Placental epithelial cell (primary cell): ENCODE measurements around the gene RHEX. TPM values are rescaled to one million over a fixed set of nuclear protein-coding genes. Genes with fewer than 3 reads are reported as not detected.

Experiments
- small RNA-seq: library from RNA; depleted of rRNA; stranded (forward); fragments of <200 nt; gene quantifications from one replicate; pipeline ENCODE3, GENCODE V24; 2012
- total RNA-seq: library from RNA; depleted of rRNA; stranded (reverse); fragments of >200 nt; gene quantifications from 2 replicates; pipeline ENCODE4 v1.2.3, GENCODE V29; 2012

Gene RHEX
- not detected in 2 replicates for total RNA-seq

GRCh38 chr1:206052919-206053610 is at the start of gene RHEX:
Gene RHEX, plus strand, starts transcription at chr1:206053173. Its CDS starts 44,656 bp downstream, at chr1:206097829.

DNA sequence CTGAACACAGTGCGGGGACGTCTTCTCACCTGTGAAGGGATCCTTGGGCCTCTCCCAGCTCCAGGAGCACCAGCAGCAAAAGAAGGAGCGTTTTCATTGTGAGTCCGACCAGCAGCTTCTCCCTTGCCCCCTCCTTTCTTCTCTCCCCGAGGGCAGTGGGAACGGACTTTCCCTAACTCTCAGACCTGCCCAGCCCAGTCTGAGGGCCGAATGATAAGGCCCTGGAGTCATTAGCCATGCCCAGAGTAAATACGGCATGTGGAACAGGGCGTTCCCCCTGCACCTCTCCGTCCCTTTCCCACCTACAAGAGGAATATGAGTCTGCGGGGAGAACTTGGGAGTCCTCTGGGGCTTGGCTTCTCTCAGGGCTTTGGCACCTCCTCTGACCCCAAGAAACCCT is 29.3 kb upstream of the RHEX start, which contains the start of gene CTSE:
Gene CTSE (minus strand): TSS at position 201 of the 400 bp plus-strand sequence. CDS start 104 bp downstream, at position 97.

DNA sequence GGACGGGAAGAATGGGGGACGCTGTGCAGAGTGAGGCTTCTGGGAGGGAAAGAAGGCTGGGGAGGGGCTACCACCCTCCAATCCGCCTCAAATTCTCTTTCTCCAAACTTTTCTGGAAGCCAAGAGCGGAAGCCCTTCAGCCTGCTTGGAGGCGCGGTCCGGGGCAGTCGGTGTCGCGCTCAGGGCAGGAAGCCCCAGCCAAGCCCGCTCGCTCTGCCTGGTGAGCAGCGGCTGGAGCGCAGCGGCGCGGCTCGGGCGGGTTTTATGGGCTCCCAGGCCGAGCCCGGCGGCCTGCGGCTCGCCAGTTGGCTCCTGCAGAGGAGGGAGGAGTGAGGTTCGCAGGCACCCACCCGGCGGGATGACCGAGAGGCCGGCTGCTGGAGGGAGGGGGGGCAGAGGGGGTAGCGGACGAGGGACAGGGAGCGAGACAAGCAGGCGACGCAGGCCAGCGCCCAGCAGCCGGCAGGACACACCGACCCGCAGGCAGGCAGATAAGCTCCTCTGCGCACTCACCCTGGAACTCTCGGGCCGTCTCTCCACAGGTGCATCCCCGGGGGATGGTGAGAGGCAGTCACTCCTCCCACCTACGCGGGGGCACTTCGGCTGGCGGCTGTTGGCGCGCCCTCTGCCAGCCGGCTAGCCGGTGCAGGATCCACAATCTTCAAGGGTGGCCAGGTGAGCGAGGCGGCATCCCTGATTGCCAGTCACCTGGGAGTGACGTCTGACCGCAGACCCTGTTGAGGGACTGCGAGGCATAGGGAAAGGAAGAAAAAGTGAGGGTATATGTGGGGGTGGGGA is 64.4 kb downstream of the RHEX start, which contains the start of gene AVPR1B:
Gene AVPR1B (minus strand): TSS at position 238 of the 798 bp plus-strand sequence. CDS start 498 bp downstream, outside the sequence.

Small RNA genes within 50 kb of the gene (small RNA-seq; reads per million reads assigned to genes)
- not detected for gene RF00271

Other genes starting within 250 kb of the RHEX start
- gene SLC41A1, start 240.0 kb upstream of the RHEX start, total RNA-seq = 9.4 and 15.5 TPM in 2 replicates
- gene PM20D1, start 203.0 kb upstream of the RHEX start, total RNA-seq = not detected in 2 replicates
- gene SLC26A9, start 109.7 kb upstream of the RHEX start, total RNA-seq = not detected in 2 replicates
- 1.6 and 2.1 TPM in 2 replicates for gene RAB7B, start 49.8 kb upstream of the RHEX start, total RNA-seq
- gene CTSE, start 29.3 kb upstream of the RHEX start, total RNA-seq = not detected in 2 replicates
- gene AVPR1B, start 64.2 kb downstream of the RHEX start, total RNA-seq = not detected in 2 replicates
- gene FAM72A, start 149.7 kb downstream of the RHEX start, total RNA-seq = 11.8 and 14.9 TPM in 2 replicates
- gene SRGAP2, start 150.4 kb downstream of the RHEX start, total RNA-seq = 227 and 283 TPM in 2 replicates